GM12878 (cell line): Measurements from ENCODE around the gene COL11A1.

Experiments used
- ATF2 ChIP-seq: IDR thresholded peaks from 2 replicates; pipeline ENCODE4 v1.6.1; 2012; ENCODE audit warnings: low read length, inconsistent platforms
- BRCA1 ChIP-seq: IDR thresholded peaks from 2 replicates; pipeline ENCODE4 v1.6.1; 2011; ENCODE audit warnings: low read depth, low read length, improper control_type of control experiment
- CREB1 ChIP-seq: IDR thresholded peaks from 2 replicates; pipeline ENCODE4 v1.6.1; 2012; ENCODE audit warnings: low read depth, mild to moderate bottlenecking, inconsistent platforms
- CTCF ChIP-seq, 3 experiments: IDR thresholded peaks in 2 of 3; conservative IDR thresholded peaks in 1 of 3; 2 replicates each; pipeline ENCODE4 v1.5.1; 2011; ENCODE audit warnings: low read depth in 3 of 3, low read length in 3 of 3, mild to moderate bottlenecking in 3 of 3, control low read depth in 2 of 3, moderate library complexity in 2 of 3, inconsistent platforms in 1 of 3, mixed read lengths in 1 of 3; ENCODE audit not compliant: control insufficient read depth in 2 of 3, insufficient read depth in 1 of 3; ENCODE audit errors: extremely low read depth in 1 of 3
- JUNB ChIP-seq: IDR thresholded peaks from 2 replicates; pipeline ENCODE4 v1.6.1; 2016; ENCODE audit warnings: antibody characterized with exemption, mild to moderate bottlenecking
- NR2F1 ChIP-seq: fragments of 450-650 bp; conservative IDR thresholded peaks from 2 replicates; pipeline ENCODE4 v1.6.1; 2017; ENCODE audit warnings: mild to moderate bottlenecking
- POLR2A ChIP-seq: IDR thresholded peaks from 2 replicates; pipeline ENCODE4 v1.6.1; 2011; ENCODE audit warnings: low read depth, mild to moderate bottlenecking, low read length
- POLR2AphosphoS5 ChIP-seq: IDR thresholded peaks from 2 replicates; pipeline ENCODE4 v1.6.1; 2011; ENCODE audit warnings: mild to moderate bottlenecking, low read length, inconsistent platforms
- RAD21 ChIP-seq: IDR thresholded peaks from 2 replicates; pipeline ENCODE4 v1.6.1; 2011; ENCODE audit warnings: mild to moderate bottlenecking, low read depth, low read length, moderate library complexity; ENCODE audit not compliant: insufficient read depth
- REST ChIP-seq: IDR thresholded peaks from 2 replicates; pipeline ENCODE4 v1.6.1; 2012; ENCODE audit warnings: mild to moderate bottlenecking, low read depth, low read length
- SKIL ChIP-seq: fragments of 450-650 bp; IDR thresholded peaks from 2 replicates; pipeline ENCODE4 v1.6.1; 2017; ENCODE audit warnings: mild to moderate bottlenecking, low read depth, inconsistent platforms; ENCODE audit not compliant: poor library complexity, severe bottlenecking
- TCF12 ChIP-seq: IDR thresholded peaks from 2 replicates; pipeline ENCODE4 v1.6.1; 2011; ENCODE audit warnings: low read depth, mild to moderate bottlenecking, low read length
- ZBTB40 ChIP-seq: fragments of 450-650 bp; IDR thresholded peaks from 2 replicates; pipeline ENCODE4 v1.6.1; 2016; ENCODE audit warnings: mild to moderate bottlenecking, moderate library complexity, borderline replicate concordance
- ZNF384 ChIP-seq: IDR thresholded peaks from 2 replicates; pipeline ENCODE4 v1.6.1; 2012; ENCODE audit warnings: low read depth, mild to moderate bottlenecking, low read length, improper control_type of control experiment, borderline replicate concordance

GRCh38 chr1:102872097-102872496 is 236.2 kb downstream of the COL11A1 start:
- TF ChIP-seq POLR2AphosphoS5 (no peak), RAD21 (no peak), JUNB (no peak), CTCF (IDR thresholded peaks at IDR 0.05 in 2 of 3, conservative IDR thresholded peaks at IDR 0.05 in 1 of 3; ENCODE audit: control insufficient read depth in 2 of 3, extremely low read depth in 1 of 3, insufficient read depth in 1 of 3, low read depth in 3 of 3, low read length in 3 of 3) (peak in 1 of 3 experiments; percentile 23; a peak in 1 of 6 replicates), NR2F1 (no peak), REST (no peak), ZBTB40 (no peak), POLR2A (no peak), SKIL (no peak), ZNF384 (no peak), TCF12 (no peak), CREB1 (no peak), BRCA1 (no peak), ATF2 (no peak)
